ENCODE data around the gene SLAMF7.

Gene SLAMF7

DNA sequence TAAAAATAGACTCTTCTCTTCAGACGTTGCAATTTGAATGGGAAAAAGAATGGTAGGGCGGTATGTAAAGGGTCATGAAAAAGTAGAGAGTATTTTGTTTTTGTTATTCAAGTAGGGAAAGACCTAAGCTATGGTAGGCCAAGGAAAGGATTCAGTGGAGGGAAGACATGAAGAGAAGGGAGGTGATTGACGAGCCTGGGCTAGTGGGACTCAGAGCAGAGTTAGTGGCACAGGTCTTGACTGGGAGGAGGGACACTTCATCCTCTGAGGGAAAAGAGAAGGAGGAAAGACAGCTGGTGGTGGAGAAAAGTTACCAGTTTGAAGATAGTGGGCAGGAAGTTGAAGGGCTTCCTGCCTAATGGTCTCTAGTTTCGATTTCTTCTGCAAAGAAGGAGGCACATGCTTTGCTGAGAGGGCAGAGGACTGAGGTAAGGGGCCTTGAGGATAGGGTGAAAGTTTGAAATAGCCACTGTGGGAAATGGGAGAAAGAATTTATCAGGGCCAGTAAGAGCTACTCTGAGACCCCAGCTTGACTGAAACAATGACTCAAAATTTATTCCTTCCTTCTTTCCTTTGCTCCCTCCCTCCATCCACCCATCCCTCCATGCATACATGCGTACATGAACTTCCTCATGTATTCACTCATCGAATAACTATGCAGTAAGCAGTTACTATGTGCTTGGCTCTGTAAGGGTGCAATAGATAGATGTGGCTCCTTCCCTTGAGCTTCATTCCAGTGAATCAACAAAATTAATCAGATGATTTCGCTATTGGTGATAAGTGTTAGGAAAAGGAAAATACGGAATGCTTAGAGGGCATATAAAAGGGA is 31.6 kb upstream of the SLAMF7 start:
- no peak for DNase-seq (ENCODE audit: low read depth)
- TF ChIP-seq, protein P1, sequence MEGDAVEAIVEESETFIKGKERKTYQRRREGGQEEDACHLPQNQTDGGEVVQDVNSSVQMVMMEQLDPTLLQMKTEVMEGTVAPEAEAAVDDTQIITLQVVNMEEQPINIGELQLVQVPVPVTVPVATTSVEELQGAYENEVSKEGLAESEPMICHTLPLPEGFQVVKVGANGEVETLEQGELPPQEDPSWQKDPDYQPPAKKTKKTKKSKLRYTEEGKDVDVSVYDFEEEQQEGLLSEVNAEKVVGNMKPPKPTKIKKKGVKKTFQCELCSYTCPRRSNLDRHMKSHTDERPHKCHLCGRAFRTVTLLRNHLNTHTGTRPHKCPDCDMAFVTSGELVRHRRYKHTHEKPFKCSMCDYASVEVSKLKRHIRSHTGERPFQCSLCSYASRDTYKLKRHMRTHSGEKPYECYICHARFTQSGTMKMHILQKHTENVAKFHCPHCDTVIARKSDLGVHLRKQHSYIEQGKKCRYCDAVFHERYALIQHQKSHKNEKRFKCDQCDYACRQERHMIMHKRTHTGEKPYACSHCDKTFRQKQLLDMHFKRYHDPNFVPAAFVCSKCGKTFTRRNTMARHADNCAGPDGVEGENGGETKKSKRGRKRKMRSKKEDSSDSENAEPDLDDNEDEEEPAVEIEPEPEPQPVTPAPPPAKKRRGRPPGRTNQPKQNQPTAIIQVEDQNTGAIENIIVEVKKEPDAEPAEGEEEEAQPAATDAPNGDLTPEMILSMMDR (IDR thresholded peaks at IDR 0.05; ENCODE audit: low read length, missing control alignments), result no peak
- H3K4me3 ChIP-seq (replicated peaks; ENCODE audit: low read depth, low read length), result no peak overlapping the region

DNA sequence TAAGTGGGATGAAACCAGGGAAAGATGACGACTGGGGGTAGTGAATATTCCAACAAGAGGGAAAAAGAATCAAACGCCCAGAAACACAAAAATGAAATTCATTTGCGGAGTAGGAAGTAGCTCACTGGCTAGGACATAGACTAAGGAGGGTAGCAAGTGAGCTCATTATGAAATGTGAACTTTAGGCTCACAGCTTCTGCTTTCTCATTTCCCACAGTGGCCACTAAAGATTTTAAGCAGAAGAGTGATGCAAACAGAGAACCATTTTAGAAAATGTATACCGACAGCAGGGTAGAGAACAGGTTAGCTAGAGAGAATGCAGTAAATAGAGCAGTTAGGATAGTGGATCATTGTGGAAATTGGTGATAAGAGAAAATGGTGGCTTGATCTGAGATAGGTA is 30.9 kb upstream of the SLAMF7 start:
- no peak overlapping the region for H3K4me3 ChIP-seq (replicated peaks; ENCODE audit: low read depth, low read length)
- no peak for DNase-seq (ENCODE audit: low read depth)
- TF ChIP-seq, protein P1 (IDR thresholded peaks at IDR 0.05; ENCODE audit: low read length, missing control alignments), result no peak

DNA sequence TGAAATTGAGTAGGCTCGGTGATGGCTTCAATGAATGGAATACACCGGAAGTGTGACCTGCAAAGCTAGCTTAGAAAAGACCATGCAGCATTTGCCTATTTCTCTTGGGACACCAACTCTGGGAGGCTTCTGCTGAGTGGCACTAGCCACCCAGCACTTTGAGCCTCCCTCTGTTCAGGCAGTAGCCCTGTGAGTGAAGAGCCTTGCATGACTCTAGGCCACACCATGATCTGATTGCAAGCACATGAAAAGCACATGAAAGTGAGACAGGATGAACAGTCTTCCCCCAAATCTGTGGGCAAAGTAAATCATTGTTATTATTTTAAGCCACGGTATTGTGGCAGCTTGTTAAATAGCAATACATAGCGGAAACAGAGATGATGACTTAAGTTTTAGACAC is 30.2 kb upstream of the SLAMF7 start:
- DNase-seq (ENCODE audit: low read depth), result no peak
- H3K4me3 ChIP-seq (replicated peaks; ENCODE audit: low read depth, low read length), result no peak overlapping the region
- TF ChIP-seq, protein P1 (IDR thresholded peaks at IDR 0.05; ENCODE audit: low read length, missing control alignments), result no peak

DNA sequence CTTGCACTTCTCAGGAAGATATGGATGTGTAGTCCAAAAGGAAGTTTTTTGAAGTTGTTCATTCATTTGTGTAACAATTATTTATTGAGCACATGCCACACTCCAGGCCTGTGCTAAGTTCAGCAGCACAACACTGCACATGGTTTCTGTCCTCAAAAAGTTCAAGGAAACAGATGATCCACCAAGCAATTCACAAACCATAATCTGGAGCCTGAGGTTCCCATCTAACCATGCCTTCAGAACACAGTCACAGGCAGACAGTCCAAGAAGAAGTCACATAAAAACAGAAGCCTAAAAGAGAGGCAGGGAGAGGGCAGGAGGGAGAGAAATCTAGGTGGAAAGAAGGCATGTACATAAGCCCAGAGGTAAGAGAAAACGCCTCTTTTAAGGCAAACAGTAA is 29.3 kb upstream of the SLAMF7 start:
- TF ChIP-seq, protein P1 (IDR thresholded peaks at IDR 0.05; ENCODE audit: low read length, missing control alignments), result no peak
- DNase-seq (ENCODE audit: low read depth), result no peak
- no peak overlapping the region for H3K4me3 ChIP-seq (replicated peaks; ENCODE audit: low read depth, low read length)

DNA sequence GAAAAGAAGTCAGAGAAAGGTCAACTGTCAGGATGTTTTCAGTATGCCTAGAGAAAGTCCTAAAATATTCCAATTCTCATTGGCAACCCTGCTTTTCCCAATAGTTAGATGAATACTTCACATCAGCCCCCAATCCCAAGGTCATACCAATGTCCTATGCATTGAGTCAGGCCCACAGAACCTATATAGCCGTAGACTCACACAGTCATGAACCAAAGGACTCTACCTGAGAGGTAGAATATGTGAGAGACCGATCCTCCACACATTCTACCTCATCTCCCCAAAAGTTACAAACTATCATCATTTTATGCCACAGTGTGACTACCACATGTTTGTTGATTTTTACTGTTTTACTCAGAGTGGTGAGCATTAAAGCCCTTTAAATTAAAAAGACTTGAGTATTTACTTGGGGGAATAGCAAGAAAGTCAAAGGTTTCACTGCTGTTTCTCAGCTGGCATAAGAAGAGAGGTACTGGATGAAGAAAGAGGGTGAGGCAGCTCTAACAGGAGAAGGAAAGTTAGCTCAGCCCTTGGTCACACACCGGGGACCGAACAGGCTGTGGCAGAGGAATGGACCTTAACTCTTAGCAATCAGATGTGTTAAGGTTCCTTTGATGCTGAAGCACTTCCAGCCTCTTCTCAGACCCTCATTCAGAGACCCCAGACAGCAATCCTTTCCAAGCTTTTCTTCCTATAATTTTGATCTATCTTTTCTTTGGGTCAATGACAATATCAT is 28.4 kb upstream of the SLAMF7 start:
- DNase-seq (ENCODE audit: low read depth), result no peak
- TF ChIP-seq, protein P1 (IDR thresholded peaks at IDR 0.05; ENCODE audit: low read length, missing control alignments), result no peak
- no peak overlapping the region for H3K4me3 ChIP-seq (replicated peaks; ENCODE audit: low read depth, low read length)

DNA sequence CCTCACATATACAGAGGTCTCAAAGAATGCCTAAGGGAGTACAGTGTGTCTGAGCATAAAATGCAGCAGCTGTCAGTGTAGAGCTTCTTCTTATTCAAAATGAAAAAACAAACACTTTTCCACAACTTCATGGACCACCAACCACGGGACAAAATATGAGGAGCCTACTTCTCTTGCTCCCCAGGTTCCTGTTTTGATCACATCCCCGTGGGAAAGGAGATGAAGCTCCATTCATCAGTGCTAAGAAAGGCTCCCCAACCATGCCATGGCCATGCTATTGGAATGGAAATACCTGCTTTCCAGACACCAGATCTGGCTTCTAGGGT is 27.8 kb upstream of the SLAMF7 start:
- no peak for DNase-seq (ENCODE audit: low read depth)
- TF ChIP-seq, protein P1 (IDR thresholded peaks at IDR 0.05; ENCODE audit: low read length, missing control alignments), result no peak
- no peak overlapping the region for H3K4me3 ChIP-seq (replicated peaks; ENCODE audit: low read depth, low read length)

Data from fibroblast of pulmonary artery (primary cell).